Hepatocyte (in vitro differentiated cells): ENCODE results near the gene RASGRP2. TPM values are rescaled to one million over a fixed set of nuclear protein-coding genes. Genes with fewer than 3 reads are reported as not detected.

Source experiments
- DNase-seq: peaks from one replicate; pipeline ENCODE4 v3.0.0-alpha.2; 2016; ENCODE audit warnings: low spot score
- H2AFZ ChIP-seq: fragments of 200-600 bp; sonication (generic); 2 replicates; pipeline ENCODE4 v1.6.0; 2016; ENCODE audit warnings: antibody characterized with exemption, mild to moderate bottlenecking
- H3K27ac ChIP-seq: fragments of 200-600 bp; sonication (generic); 2 replicates; pipeline ENCODE4 v1.5.1; 2016; ENCODE audit warnings: mild to moderate bottlenecking
- H3K27me3 ChIP-seq: fragments of 200-600 bp; sonication (generic); 2 replicates; pipeline ENCODE4 v1.6.1; 2016
- H3K36me3 ChIP-seq: fragments of 200-600 bp; sonication (generic); replicated peaks from 2 replicates; pipeline ENCODE4 v1.5.1; 2016; ENCODE audit warnings: low read depth; ENCODE audit not compliant: insufficient read depth
- H3K4me1 ChIP-seq: fragments of 200-600 bp; sonication (generic); 2 replicates; pipeline ENCODE4 v1.5.1; 2016; ENCODE audit warnings: mild to moderate bottlenecking, moderate library complexity; ENCODE audit not compliant: insufficient read depth
- H3K4me2 ChIP-seq: fragments of 200-600 bp; sonication (generic); 2 replicates; pipeline ENCODE4 v1.6.0; 2016
- H3K4me3 ChIP-seq: fragments of 200-600 bp; sonication (generic); 2 replicates; pipeline ENCODE4 v1.5.1; 2016; ENCODE audit warnings: mild to moderate bottlenecking
- H3K79me2 ChIP-seq: fragments of 200-600 bp; sonication (generic); 2 replicates; pipeline ENCODE4 v1.6.0; 2017; ENCODE audit warnings: mild to moderate bottlenecking
- H3K9me2 ChIP-seq: fragments of 200-600 bp; sonication (generic); replicated peaks from 2 replicates; pipeline ENCODE4 v1.6.0; 2017; ENCODE audit warnings: mild to moderate bottlenecking; ENCODE audit not compliant: insufficient read depth
- H3K9me3 ChIP-seq: fragments of 200-600 bp; sonication (generic); 2 replicates; pipeline ENCODE4 v1.5.1; 2016; ENCODE audit warnings: low read depth, mild to moderate bottlenecking
- H4K20me1 ChIP-seq: fragments of 200-600 bp; sonication (generic); 2 replicates; pipeline ENCODE4 v1.6.0; 2016; ENCODE audit warnings: mild to moderate bottlenecking; ENCODE audit not compliant: insufficient read depth, poor library complexity, severe bottlenecking
- CTCF ChIP-seq: fragments of 200-600 bp; sonication (generic); IDR thresholded peaks from 2 replicates; pipeline ENCODE4 v1.5.1; 2016; ENCODE audit warnings: antibody characterized with exemption, mild to moderate bottlenecking; ENCODE audit not compliant: poor library complexity
- EZH2 ChIP-seq: fragments of 200-600 bp; sonication (generic); IDR thresholded peaks from 2 replicates; pipeline ENCODE4 v1.6.1; 2016; ENCODE audit warnings: antibody characterized with exemption, mild to moderate bottlenecking, borderline replicate concordance
- EZH2phosphoT487 ChIP-seq: fragments of 200-600 bp; sonication (generic); IDR thresholded peaks from one replicate; pipeline ENCODE4 v1.6.1; 2018; ENCODE audit warnings: antibody characterized with exemption, mild to moderate bottlenecking, low read depth, moderate library complexity; ENCODE audit not compliant: unreplicated experiment, severe bottlenecking
- WGBS: methylation state at CpG from one replicate; pipeline ENCODE4 v1.1.6; 2016; ENCODE audit warnings: low lambda C conversion rate; ENCODE audit errors: missing lambda C conversion rate; 5-methylcytosine and 5-hydroxymethylcytosine counted together
- polyA plus RNA-seq: library from polyadenylated mRNA; unstranded; fragments of >200 nt; fragmentation: Nextera tagmentation; extraction: Ambion mirVana; gene quantifications from 2 replicates; pipeline ENCODE4 v1.2.1, GENCODE V29; 2016
- total RNA-seq: library from RNA; depleted of rRNA; stranded (reverse); fragments of >200 nt; gene quantifications from 2 replicates; pipeline ENCODE4 v1.2.3, GENCODE V29; 2014

RASGRP2 gene
- total and polyA plus RNA-seq, 2 experiments from 2014 or later, result 0.10 to 3.2 TPM

GRCh38 chr11:64685536-64685935, 58.4 kb downstream of the RASGRP2 start:
- H3K4me3 ChIP-seq, result no peak overlapping the region
- H3K27ac ChIP-seq, result no peak overlapping the region
- no peak for DNase-seq
- TF ChIP-seq EZH2 (no peak), EZH2phosphoT487 (no peak), CTCF (no peak)
- H3K9me2 ChIP-seq, result no peaks in the 10 kb centered on the region
- no peaks in the 10 kb centered on the region for H3K4me1 ChIP-seq
- no peaks in the 10 kb centered on the region for H3K9me3 ChIP-seq
- WGBS, result 88% methylated on average over 18 of the region's 18 CpGs
- H3K4me2 ChIP-seq, result no peak overlapping the region
- H3K79me2 ChIP-seq, result no peaks in the 10 kb centered on the region
- no peaks in the 10 kb centered on the region for H3K36me3 ChIP-seq
- no peaks in the 10 kb centered on the region for H4K20me1 ChIP-seq
- H3K27me3 ChIP-seq, result no peaks in the 10 kb centered on the region
- H2AFZ ChIP-seq, result no peak overlapping the region

- no peaks in the 10 kb centered on the region for H4K20me1 ChIP-seq
- no peaks in the 10 kb centered on the region for H3K27me3 ChIP-seq
- no peak overlapping the region for H2AFZ ChIP-seq
- no peaks in the 10 kb centered on the region for H3K36me3 ChIP-seq
- H3K4me3 ChIP-seq, result no peak overlapping the region
- 73% methylated on average over 8 of the region's 8 CpGs for WGBS
- H3K79me2 ChIP-seq, result no peaks in the 10 kb centered on the region
- no peak overlapping the region for H3K4me2 ChIP-seq
- no peaks in the 10 kb centered on the region for H3K9me3 ChIP-seq
- H3K4me1 ChIP-seq, result no peaks in the 10 kb centered on the region
- TF ChIP-seq EZH2 (no peak), CTCF (no peak), EZH2phosphoT487 (no peak)
- DNase-seq, result no peak
- no peaks in the 10 kb centered on the region for H3K9me2 ChIP-seq
- H3K27ac ChIP-seq, result no peak overlapping the region
These were observed 59.6 kb downstream of the RASGRP2 start for GRCh38 chr11:64684357-64684756.

DNA sequence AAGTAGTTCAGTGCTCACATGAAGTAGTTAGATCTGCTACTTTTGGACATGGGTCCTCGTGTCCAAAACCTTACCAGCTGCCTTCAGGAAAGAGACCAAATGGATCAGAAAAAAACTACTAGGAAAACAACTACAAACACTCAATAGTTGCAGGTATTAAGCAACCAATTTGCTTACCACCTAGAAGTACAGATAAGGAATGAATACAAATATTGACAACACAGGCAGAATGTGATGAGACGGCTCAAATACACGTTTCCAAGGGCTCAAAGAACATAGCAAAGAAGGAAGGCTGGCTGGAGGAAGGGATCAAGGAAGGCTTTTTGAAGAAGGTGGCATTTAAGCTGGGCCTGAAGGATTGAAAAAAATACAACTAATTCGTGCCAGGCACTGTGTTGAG, 62.8 kb downstream of the RASGRP2 start:
- Histone ChIP-seq H3K4me1 (no peaks in the 10 kb centered on the region), H3K4me3 (no peak overlapping the region), H3K36me3 (no peaks in the 10 kb centered on the region), H3K9me2 (no peaks in the 10 kb centered on the region), H3K79me2 (no peaks in the 10 kb centered on the region), H3K4me2 (no peak overlapping the region), H3K27ac (no peak overlapping the region), H4K20me1 (no peaks in the 10 kb centered on the region), H2AFZ (no peak overlapping the region), H3K27me3 (peaks cover 23% of the 10 kb centered on the region), H3K9me3 (no peaks in the 10 kb centered on the region)
- DNase-seq, result no peak
- TF ChIP-seq CTCF (no peak), EZH2 (no peak), EZH2phosphoT487 (no peak)
- WGBS, result 39% methylated on average over 4 of the region's 4 CpGs

DNA sequence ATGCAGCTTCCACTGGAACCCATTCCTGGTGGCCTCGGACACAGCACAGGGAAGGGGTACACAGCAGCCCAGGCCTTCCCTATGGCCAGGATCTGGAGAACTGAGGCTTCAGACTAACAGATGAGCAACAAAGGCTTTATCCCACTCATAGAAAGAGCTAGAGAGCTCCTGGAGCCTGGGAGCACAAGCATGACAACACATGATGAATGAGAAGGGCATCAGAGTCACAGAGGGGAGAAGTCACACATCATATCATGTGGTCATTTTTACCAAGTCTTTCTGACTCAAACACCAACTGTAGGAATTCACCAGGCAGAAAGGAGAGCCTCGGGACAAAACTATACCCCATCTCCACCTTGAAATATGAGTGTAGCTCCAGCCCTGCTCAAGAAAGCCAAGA, 64.1 kb downstream of the RASGRP2 start:
- Histone ChIP-seq H2AFZ (no peak overlapping the region), H3K9me3 (no peaks in the 10 kb centered on the region), H3K4me3 (no peak overlapping the region), H3K4me1 (no peaks in the 10 kb centered on the region), H3K36me3 (no peaks in the 10 kb centered on the region), H3K27ac (no peak overlapping the region), H3K4me2 (no peak overlapping the region), H4K20me1 (no peaks in the 10 kb centered on the region), H3K79me2 (no peaks in the 10 kb centered on the region), H3K9me2 (no peaks in the 10 kb centered on the region), H3K27me3 (peaks cover 28% of the 10 kb centered on the region)
- no peak for TF ChIP-seq EZH2
- no peak for TF ChIP-seq EZH2phosphoT487
- TF ChIP-seq CTCF, result no peak
- WGBS, result 33% methylated on average over 2 of the region's 2 CpGs
- no peak for DNase-seq
